Frontal cortex (tissue), 4 donors: ENCODE results near the gene MLIP. TPM values are rescaled to one million over a fixed set of nuclear protein-coding genes. Genes with fewer than 3 reads are reported as not detected.

ENCODE experiments used
- DNase-seq, 2 donors: peaks; one replicate each; pipeline ENCODE4 v3.0.0; 2012; ENCODE audit warnings: low spot score in 2 of 2
- FAIRE-seq: peaks from 2 replicates; lab custom pipeline; 2012; peaks lifted over from hg19 to GRCh38; lab: Jason Lieb, UNC
- total RNA-seq: library from RNA; depleted of rRNA; stranded (reverse); fragments of >200 nt; gene quantifications from one replicate; pipeline ENCODE4 v1.2.3, GENCODE V29; 2014
- donor health status: control.
- donor health status: control.
- donor health status: control.

The MLIP gene
- total RNA-seq, 1 donor from 2014 or later = 11.8 TPM

GRCh38 chr6:54095723-54096122 lies 15.5 kb upstream of the MLIP start:
- FAIRE-seq (no peak), DNase-seq (no peak)

- no peak for FAIRE-seq
- DNase-seq = no peak
Measured at GRCh38 chr6:54096811-54097210, 14.4 kb upstream of the MLIP start.

DNA sequence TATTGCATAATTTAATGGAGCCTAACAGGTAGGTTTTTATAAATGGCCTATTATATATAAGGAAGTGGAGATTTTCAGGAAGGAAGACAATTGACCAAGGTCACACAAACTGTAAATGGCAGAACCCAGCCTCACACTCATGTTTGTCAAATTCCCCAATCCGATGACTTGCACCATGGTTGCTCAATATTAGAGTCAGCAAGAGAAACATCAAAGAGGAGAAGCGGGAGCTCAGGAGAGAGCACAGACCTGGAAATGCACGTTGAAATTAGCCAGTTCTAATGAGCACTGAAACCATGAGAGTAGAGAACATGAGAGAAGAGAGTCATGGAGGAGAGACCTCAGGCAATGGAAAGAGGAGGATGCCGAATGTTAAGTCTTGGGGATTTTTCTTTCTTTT lies 13.5 kb upstream of the MLIP start:
- no peak for DNase-seq
- no peak for FAIRE-seq

DNA sequence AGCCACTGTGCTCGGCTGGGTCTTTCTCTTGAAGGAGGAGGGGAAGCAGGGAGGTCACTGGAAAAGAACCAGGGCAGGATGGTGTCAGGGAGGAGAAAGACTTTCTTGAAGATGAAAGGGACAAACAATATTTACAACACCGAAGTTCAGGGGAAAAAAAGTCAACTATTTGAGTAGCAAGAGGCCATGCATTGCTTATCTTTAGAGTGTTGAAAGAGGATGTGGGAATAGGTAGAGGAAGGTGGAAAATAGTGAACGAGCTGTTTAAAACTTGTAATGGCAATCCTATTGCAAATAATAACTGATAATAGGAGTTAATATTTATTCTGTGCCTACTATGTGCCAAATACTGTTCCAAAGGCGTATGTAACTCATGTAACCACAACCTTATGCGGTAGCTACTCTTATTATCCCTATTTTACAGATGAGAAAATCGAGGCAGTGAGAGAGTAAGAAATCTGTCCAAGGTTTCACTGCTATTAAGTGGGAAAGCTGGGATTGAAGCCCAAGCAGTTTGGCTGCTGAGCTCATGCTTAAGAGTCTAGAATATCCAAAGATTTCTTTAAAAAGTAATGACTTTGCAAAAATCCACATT lies 12.7 kb upstream of the MLIP start:
- no peak for FAIRE-seq
- no peak for DNase-seq

GRCh38 chr6:54099225-54099624 lies 12.0 kb upstream of the MLIP start:
- DNase-seq (no peak), FAIRE-seq (no peak)

DNA sequence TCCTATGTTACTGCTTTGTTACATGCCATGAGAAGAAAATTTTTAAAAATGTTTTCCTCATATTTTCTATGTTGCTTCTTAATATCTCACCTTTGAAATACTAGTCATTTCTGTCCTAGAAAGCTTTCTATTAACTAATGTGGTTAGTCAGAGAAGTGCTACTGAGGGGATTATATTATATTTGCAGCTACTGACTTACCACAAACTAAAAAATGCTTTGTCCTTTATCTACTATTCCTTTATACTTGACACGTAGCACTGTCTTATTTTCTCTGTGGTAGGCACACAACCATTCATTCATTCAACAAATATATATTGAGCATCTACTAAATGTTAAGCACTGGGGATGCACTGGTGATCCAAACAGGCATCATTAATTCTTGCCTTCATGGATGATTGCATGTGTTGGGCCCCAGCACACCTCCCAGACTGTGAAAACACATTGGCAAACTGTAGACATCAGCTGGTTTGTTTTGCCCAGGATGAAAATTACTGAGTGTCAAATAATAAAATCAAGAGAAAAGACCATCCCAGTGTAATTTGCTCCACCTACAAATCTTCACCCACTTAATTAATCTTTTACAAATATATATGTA lies 10.7 kb upstream of the MLIP start:
- FAIRE-seq = no peak
- DNase-seq = no peak

DNA sequence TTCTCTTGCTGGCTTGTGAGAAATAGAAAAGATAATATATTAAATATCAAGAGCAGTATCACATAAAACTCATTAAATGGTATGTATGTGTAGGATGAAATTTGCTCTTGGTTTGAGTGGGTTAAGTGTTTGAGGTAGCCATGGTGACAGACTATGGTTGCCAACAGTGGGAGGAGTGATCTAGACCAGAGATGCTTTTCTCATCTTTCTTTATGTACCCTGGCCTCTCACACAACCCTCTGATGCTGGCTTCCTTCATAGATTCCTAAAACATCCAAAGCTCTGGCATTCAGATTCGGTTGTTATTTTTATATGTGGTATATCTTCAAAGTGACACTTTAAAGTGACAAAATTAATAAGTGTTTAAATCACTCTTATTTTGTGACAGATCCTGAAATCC lies 9.0 kb upstream of the MLIP start:
- FAIRE-seq (no peak), DNase-seq (no peak)

DNA sequence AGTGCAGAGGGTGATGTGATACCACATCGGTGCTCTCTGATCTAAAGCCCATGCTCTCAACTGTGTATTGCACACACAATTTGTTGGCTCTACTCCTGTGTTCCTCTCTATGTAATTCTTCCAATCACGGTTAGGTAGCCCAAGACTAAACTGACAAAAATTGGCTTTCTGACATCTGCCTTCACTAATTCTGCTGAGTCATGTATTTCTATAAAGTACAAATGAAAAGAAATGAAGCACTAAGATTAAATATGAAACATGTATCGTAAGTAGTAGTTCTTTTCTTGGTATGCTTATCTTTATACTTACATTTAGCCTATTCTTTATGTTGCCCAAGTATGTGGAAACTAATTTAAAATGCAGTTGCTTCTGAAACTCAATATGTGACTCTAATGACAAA lies 7.7 kb upstream of the MLIP start:
- no peak for DNase-seq
- no peak for FAIRE-seq

GRCh38 chr6:54106727-54107126 lies 4.5 kb upstream of the MLIP start:
- FAIRE-seq (no peak), DNase-seq (no peak)

- no peak for FAIRE-seq
- DNase-seq = no peak
Measured at GRCh38 chr6:54107470-54108090, 3.7 kb upstream of the MLIP start.

GRCh38 chr6:54108271-54108670 lies 3.0 kb upstream of the MLIP start:
- FAIRE-seq (no peak), DNase-seq (no peak)

- FAIRE-seq = no peak
- no peak for DNase-seq
Measured at GRCh38 chr6:54109586-54109985, 1.7 kb upstream of the MLIP start.

GRCh38 chr6:54112151-54112650 lies 958 bp downstream of the MLIP start:
- FAIRE-seq (no peak), DNase-seq (no peak)

DNA sequence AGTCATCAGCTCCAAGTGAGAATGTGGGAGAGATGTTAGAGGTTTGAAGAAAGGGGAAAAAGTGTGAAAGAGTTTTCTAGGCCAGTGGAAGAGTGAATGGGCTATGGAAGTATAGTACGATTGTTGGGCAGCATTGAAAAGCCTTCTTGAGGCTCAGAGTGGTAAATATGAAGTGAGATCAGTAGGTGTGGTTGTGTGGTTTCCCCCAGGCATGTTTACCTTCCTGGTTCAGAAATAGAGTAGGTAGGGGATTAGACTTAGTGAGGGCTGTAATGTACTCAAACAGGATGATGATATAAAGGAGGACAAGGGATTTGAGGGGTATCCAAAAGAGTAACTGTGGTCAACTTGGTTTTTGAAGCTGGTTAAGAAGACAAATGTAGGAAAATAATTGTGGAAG lies 3.7 kb downstream of the MLIP start:
- DNase-seq = no peak
- no peak for FAIRE-seq

- DNase-seq (no peak), FAIRE-seq (no peak)
Measured at GRCh38 chr6:54115966-54116365, 4.7 kb downstream of the MLIP start.

- DNase-seq = no peak
- no peak for FAIRE-seq
Measured at GRCh38 chr6:54118117-54118516, 6.9 kb downstream of the MLIP start.

DNA sequence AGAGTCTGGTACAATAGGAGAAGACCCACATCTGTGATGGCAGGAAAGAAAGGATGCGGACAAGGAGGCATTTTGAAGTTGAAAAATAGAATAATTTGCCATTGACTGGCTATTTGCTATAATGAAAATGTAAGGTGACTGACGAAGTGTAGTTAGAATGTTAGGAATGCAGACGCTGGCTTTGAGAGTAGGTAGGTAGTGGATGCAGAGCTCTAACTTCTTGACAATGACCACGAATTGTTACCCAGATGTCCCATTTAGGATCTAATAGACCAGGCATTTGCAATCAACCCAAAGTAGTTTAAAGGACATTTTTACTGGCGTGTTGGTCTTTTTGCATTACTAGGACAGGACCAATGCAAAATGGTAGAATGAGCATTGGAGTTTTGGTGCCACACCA lies 14.2 kb downstream of the MLIP start:
- FAIRE-seq = no peak
- DNase-seq = no peak

DNA sequence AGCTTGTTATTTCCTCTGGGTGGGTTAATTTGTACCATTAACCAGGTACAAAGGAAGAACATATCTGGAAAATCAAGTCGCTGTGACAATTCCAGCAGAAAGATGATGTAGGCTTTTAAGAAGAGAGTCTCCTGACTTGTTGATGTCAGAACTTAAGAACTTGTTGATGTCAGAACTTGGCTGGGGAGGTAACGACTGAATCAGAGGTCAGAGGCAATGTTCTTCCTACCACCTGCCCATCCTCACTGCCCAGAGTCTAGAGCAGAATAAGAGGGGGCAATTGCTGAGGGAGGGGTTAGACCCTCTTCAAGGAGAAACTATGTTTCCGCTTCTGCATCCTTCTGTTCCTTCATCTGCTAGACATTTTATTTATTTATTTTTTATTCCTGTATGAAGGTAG lies 18.9 kb downstream of the MLIP start:
- FAIRE-seq (no peak), DNase-seq (no peak)

- FAIRE-seq = no peak
- no peak for DNase-seq
Measured at GRCh38 chr6:54132587-54132986, 21.3 kb downstream of the MLIP start.

- no peak for FAIRE-seq
Measured at GRCh38 chr6:54133186-54133585, 21.9 kb downstream of the MLIP start.

GRCh38 chr6:54134935-54135334 lies 23.7 kb downstream of the MLIP start:
- no peak for DNase-seq
- FAIRE-seq = no peak

More at GRCh38 chr6:54133186-54133585, 21.9 kb downstream of the MLIP start:
- DNase-seq = no peak
